RWPE1 (cell line): ENCODE data around the gene OR2L2.

Experiments used
- CTCF ChIA-PET: fragments of 350-600 bp; sonication (Branson Sonifier 250); formaldehyde crosslinking; extraction: SDS; loops from one replicate; lab custom pipeline; 2021; lab: Yijun Ruan, JAX
- POLR2A ChIA-PET: fragments of 400-600 bp; formaldehyde crosslinking; extraction: SDS; loops from one replicate; lab custom pipeline; 2020; ENCODE audit warnings: antibody characterized with exemption; ENCODE audit not compliant: low non-redundant PET; lab: Yijun Ruan, JAX
- DNase-seq: peaks from one replicate; pipeline ENCODE4 v3.0.0; 2012; ENCODE audit warnings: low spot score
- H3K27ac ChIP-seq: fragments of 450-650 bp; 2 replicates; pipeline ENCODE4 v1.5.1; 2017
- TF ChIP-seq, protein P1 (sequence below): fragments of 450-650 bp; conservative IDR thresholded peaks from 2 replicates; pipeline ENCODE4 v1.5.1; 2017; ENCODE audit warnings: low read depth, mild to moderate bottlenecking

OR2L2 gene

DNA sequence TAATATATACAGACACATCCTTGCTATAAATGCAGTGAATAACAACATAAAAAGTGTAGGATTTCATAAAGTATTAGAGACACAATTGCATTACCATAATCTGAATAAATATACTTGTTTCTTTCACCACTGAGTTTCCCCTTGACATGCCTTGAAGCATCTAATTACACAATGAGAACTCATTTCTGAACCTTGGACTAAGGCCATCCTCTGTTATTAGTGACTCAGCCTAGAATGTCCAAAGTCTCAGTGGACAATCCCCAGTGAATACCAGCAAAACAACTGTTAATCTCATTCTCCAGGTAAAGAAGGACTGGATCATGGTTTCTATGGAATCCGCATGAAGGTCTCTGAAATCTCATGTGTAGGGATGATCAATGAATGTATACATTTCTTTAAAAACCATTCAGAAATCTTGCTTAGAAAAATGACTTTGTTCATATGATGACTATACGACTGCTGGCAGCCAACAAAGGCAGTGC, 16.6 kb upstream of the OR2L2 start, which contains the start of gene OR2L5:
TSS of gene OR2L5 (plus strand) at position 432 of the 482 bp plus-strand sequence. CDS start 8,288 bp downstream, outside the sequence.
- ChIA-PET POLR2A (no interaction called here), CTCF (no interaction called here)
- TF ChIP-seq, protein P1, sequence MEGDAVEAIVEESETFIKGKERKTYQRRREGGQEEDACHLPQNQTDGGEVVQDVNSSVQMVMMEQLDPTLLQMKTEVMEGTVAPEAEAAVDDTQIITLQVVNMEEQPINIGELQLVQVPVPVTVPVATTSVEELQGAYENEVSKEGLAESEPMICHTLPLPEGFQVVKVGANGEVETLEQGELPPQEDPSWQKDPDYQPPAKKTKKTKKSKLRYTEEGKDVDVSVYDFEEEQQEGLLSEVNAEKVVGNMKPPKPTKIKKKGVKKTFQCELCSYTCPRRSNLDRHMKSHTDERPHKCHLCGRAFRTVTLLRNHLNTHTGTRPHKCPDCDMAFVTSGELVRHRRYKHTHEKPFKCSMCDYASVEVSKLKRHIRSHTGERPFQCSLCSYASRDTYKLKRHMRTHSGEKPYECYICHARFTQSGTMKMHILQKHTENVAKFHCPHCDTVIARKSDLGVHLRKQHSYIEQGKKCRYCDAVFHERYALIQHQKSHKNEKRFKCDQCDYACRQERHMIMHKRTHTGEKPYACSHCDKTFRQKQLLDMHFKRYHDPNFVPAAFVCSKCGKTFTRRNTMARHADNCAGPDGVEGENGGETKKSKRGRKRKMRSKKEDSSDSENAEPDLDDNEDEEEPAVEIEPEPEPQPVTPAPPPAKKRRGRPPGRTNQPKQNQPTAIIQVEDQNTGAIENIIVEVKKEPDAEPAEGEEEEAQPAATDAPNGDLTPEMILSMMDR, result no peak
- no peak within 1 kb of the TSS for H3K27ac ChIP-seq
- DNase-seq, result no peak

DNA sequence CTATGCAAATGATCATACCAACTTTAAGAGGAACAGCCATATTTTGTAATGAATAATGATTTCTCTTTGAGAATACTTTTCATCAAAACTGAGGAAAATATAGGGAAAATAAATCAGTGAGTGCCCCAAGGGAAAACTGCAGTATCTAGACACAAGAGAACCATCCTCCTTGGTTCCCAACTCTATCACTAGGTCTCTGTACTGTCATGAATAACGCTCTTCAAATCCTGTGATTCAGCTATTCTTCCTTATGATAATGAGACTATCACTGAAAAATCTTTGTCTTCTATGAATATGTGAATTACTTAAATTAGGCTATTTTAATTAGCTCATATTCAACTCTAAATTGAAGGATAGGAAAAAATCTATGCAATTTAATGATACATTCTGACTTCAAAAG, 14.1 kb upstream of the OR2L2 start:
- CTCF ChIA-PET, result no interaction called here

DNA sequence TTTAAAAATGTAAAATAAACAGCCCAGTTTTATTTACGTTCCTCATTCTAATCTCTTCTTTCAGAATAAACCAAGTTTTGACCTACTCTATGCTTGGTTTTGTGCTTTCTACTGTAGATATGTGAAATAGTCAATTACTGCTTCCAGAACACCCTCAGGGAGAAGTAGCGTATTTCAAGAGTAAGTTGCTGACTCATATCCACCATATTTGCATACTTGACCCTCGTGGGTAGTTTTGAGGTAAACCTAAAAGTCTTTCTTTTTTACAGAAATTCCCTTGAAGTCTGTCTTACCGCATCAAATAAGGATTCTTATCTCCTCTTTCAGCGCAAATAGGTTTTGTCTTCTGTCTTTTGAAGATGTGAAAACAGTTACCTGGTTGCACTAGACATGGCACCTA, 15.3 kb downstream of the OR2L2 start:
- TF ChIP-seq, protein P1, result no peak
- ChIA-PET CTCF (no interaction called here), POLR2A (no interaction called here)
- H3K27ac ChIP-seq, result no peak overlapping the region
- DNase-seq, result no peak

More for the DNA sequence above, 14.1 kb upstream of the OR2L2 start:
- no peak for DNase-seq
- H3K27ac ChIP-seq, result no peak overlapping the region
- TF ChIP-seq, protein P1, result no peak
- POLR2A ChIA-PET, result no interaction called here

DNA sequence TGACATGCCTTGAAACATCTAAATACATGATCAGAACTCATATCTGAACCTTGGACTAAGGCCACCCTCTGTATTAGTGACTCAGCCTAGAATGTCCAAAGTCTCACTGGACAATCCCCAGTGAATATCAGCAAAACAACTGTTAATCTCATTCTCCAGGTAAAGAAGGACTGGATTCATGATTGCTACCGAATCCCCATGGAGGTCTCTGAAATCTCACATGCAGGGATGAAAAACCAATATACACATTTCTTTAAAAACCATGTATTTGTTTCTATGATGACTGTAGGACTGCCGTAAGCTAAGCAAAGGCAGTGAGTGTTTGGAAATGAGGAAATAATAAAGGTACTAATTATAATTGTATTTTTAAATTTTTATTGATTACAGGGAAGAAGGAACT, 16.7 kb downstream of the OR2L2 start, which contains the start of gene OR2L3:
TSS of gene OR2L3 (plus strand) at position 301 of the 400 bp plus-strand sequence. CDS start 13,846 bp downstream, outside the sequence.
- ChIA-PET POLR2A (no interaction called here), CTCF (interaction anchor here (0.6 kb wide), 1 partner anchor 10 kb away, joined by 4 read pairs; no protein-coding TSS in a partner anchor)
- H3K27ac ChIP-seq, result no peak within 1 kb of the TSS
- DNase-seq, result no peak
- TF ChIP-seq, protein P1, result no peak

DNA sequence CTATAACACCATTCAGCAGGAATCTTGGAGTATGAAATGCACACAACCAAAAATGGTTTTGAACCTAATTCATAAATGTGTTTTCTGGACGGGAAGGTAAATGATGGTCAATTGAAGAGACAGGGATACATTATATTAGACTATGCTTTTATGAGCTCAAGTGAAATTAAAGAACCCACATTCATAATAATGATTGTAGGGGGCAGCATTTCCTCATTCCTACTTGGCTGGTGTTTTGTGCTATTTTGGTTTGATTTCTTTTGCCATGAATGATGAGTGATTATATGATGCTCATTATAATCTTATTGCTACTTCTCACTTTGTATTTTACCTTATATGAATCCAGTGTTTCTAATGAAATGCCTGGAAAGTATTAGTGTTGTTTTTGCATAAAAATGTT, 17.1 kb downstream of the OR2L2 start:
- no peak overlapping the region for H3K27ac ChIP-seq
- ChIA-PET CTCF (interaction anchor here (0.6 kb wide), 1 partner anchor 11 kb away, joined by 4 read pairs; no protein-coding TSS in a partner anchor), POLR2A (no interaction called here)
- TF ChIP-seq, protein P1, result no peak
- DNase-seq, result no peak

DNA sequence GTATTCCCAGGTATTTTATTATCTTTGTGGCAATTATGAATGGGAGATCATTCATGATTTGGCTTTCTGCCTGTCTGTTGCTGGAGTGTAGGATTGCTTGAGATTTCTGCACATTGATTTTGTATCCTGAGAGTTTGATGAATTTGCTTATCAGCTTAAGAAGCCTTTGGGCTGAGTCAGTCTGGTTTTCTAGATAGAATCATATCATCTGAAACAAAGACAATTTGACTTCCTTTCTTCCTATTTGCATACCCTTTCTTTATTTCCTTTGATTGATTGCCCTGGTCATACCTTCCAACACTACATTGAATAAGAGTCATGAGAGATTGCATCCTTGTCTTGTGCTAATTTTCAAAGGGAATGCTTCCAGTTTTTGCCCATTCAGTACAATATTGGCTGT, 24.8 kb downstream of the OR2L2 start:
- ChIA-PET POLR2A (no interaction called here), CTCF (no interaction called here)
- H3K27ac ChIP-seq, result no peak overlapping the region
- TF ChIP-seq, protein P1, result no peak
- no peak for DNase-seq
